Ascending aorta (tissue), 2 donors: ENCODE results near the gene SLC2A5. TPM values are rescaled to one million over a fixed set of nuclear protein-coding genes. Genes with fewer than 3 reads are reported as not detected.

ENCODE experiments used
- DNase-seq, 2 donors: peaks; one replicate each; pipeline ENCODE4 v3.0.0-alpha.2; 2019; ENCODE audit warnings: low spot score in 2 of 2
- H3K27ac ChIP-seq, 2 donors: fragments of 200-600 bp; sonication (generic); one replicate each; pipeline ENCODE4 v1.5.1; 2016 to 2017; ENCODE audit warnings: mild to moderate bottlenecking in 1 of 2
- H3K27me3 ChIP-seq: fragments of 200-600 bp; sonication (generic); one replicate; pipeline ENCODE4 v1.5.1; 2017
- H3K36me3 ChIP-seq, 2 donors: fragments of 200-600 bp; sonication (generic); one replicate each; pipeline ENCODE4 v1.5.1; 2016
- H3K4me1 ChIP-seq, 2 donors: fragments of 200-600 bp; sonication (generic); one replicate each; pipeline ENCODE4 v1.5.1; 2016 to 2017; ENCODE audit warnings: mild to moderate bottlenecking in 1 of 2
- H3K4me3 ChIP-seq, 2 donors: fragments of 200-600 bp; sonication (generic); one replicate each; pipeline ENCODE4 v1.5.1; 2016 to 2017; ENCODE audit warnings: mild to moderate bottlenecking in 1 of 2
- H3K9me3 ChIP-seq, 2 donors: fragments of 200-600 bp; sonication (generic); one replicate each; pipeline ENCODE4 v1.5.1; 2016
- intact Hi-C: fragments of 100-400 bp; cut with DNase I; formaldehyde crosslinking; loops from one replicate; pipeline ENCODE4 v1.15.1; 2023
- total RNA-seq: library from RNA; depleted of rRNA; stranded (reverse); fragments of >200 nt; gene quantifications from one replicate; pipeline ENCODE4 v1.1.0, GENCODE V29; 2016
- TF ChIP-seq, protein P1 (sequence below), 3 experiments: fragments of 200-600 bp in 2 of 3; fragments of 450-650 bp in 1 of 3; sonication (generic) in 2 of 3; IDR thresholded peaks; one replicate each; pipeline ENCODE4 v1.5.1; 2016 to 2019; ENCODE audit warnings: antibody characterized with exemption in 3 of 3, mild to moderate bottlenecking in 1 of 3, moderate library complexity in 1 of 3

The SLC2A5 gene
- total RNA-seq, 1 donor from 2014 or later: 13.9 TPM

DNA sequence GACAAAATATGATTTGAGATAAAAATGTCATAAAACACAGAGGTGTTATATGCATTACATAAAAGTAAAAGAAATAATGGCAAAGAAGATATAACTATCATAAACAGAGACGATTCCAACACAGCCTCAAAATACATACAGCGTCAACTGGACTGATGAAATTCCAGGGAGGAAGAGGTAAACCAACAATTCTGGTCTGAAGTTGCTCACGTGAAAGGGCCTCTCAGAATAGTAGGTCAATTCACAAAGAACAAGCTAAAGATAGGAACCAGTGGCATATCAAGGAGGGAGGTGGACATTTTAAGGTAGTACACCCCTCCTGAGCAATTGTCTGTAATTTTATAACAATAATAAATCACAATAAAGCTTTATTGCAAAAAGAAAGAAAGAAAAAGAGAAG is 18.6 kb downstream of the SLC2A5 start:
- H3K27ac ChIP-seq: no peak overlapping the region
- no peak overlapping the region for H3K4me3 ChIP-seq
- no peaks in the 10 kb centered on the region for H3K9me3 ChIP-seq
- H3K36me3 ChIP-seq: no peaks in the 10 kb centered on the region
- no peak for DNase-seq
- H3K27me3 ChIP-seq: no peaks in the 10 kb centered on the region
- no peaks in the 10 kb centered on the region for H3K4me1 ChIP-seq
- TF ChIP-seq, protein P1, sequence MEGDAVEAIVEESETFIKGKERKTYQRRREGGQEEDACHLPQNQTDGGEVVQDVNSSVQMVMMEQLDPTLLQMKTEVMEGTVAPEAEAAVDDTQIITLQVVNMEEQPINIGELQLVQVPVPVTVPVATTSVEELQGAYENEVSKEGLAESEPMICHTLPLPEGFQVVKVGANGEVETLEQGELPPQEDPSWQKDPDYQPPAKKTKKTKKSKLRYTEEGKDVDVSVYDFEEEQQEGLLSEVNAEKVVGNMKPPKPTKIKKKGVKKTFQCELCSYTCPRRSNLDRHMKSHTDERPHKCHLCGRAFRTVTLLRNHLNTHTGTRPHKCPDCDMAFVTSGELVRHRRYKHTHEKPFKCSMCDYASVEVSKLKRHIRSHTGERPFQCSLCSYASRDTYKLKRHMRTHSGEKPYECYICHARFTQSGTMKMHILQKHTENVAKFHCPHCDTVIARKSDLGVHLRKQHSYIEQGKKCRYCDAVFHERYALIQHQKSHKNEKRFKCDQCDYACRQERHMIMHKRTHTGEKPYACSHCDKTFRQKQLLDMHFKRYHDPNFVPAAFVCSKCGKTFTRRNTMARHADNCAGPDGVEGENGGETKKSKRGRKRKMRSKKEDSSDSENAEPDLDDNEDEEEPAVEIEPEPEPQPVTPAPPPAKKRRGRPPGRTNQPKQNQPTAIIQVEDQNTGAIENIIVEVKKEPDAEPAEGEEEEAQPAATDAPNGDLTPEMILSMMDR (IDR thresholded peaks at IDR 0.05): no peak
- intact Hi-C loops: no loop called here

DNA sequence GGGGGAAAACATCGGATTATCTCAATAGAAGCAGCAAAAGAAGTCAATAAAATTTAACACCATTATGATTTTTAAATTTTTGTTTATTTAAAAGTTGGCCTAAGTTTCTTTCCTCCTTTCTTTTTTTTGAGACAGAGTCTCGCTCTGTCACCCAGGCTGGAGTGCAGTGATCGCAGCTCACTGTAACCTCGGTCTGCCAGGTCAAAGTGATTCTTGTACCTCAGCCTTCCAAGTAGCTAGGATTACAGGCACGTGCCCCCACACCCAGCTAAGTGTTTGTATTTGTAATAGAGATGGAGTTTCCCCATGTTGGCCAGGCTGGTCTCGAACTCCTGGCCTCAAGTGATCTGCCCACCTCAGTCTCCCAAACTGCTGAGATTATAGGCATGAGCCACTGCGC is 20.9 kb downstream of the SLC2A5 start:
- no peak overlapping the region for H3K27ac ChIP-seq
- intact Hi-C loops: no loop called here
- H3K36me3 ChIP-seq: no peaks in the 10 kb centered on the region
- no peak overlapping the region for H3K4me3 ChIP-seq
- TF ChIP-seq, protein P1 (IDR thresholded peaks at IDR 0.05): no peak
- no peaks in the 10 kb centered on the region for H3K4me1 ChIP-seq
- DNase-seq: no peak
- no peaks in the 10 kb centered on the region for H3K27me3 ChIP-seq
- H3K9me3 ChIP-seq: no peaks in the 10 kb centered on the region

DNA sequence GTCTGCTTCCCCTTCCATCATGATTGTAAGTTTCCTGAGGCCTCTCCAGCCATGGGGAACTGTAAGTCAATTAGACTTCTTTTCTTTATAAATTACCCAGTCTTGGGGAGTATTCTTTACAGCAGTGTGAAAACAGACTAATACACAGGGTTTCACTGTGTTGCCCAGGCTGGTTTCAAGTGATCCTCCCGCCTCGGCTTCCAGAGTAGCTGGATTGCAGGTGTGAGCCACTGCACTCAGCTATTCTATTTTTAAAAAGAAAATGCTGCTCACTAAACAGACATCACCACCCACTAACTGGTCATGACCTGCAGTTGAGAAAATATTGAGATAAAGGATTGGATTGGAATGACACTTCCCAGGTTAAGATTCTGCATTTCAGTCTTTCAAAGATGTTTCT is 22.4 kb downstream of the SLC2A5 start:
- no peaks in the 10 kb centered on the region for H3K9me3 ChIP-seq
- no peak for DNase-seq
- intact Hi-C loops: no loop called here
- H3K27me3 ChIP-seq: no peaks in the 10 kb centered on the region
- no peak overlapping the region for H3K27ac ChIP-seq
- TF ChIP-seq, protein P1 (IDR thresholded peaks at IDR 0.05): no peak
- no peak overlapping the region for H3K4me3 ChIP-seq
- H3K36me3 ChIP-seq: no peaks in the 10 kb centered on the region
- no peaks in the 10 kb centered on the region for H3K4me1 ChIP-seq

DNA sequence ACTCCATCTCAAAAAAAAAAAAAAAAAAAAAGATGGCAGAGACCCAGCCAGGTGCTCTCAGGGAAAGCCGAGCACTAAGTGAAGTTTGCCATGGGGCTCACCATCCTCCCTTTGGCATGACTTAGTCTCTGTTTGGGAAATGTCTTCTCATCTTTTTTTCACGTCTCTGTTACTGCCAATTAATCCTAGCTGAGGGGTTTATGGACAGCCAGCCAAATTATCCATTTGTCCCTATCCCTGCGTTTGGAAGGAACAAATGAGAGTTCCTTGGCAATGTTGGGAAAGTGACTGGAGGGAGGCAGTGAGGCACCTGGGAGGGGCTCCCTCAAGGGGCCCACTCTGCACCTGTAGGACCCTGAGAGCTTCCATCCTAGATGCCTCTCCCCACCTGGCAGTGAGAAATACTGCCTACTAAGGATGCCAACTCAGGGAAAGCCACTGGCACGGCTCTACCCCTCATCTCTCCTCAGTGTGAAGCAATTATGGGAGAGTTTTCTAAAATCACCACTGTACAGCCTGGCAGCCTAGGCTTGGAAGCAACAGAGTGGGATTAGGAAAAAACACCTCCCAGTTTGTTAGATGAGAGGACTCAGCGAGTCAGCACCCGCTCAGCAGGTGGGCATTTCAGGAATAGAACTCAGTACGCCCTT is 23.4 kb downstream of the SLC2A5 start:
- H3K4me3 ChIP-seq: no peak overlapping the region
- H3K27me3 ChIP-seq: no peaks in the 10 kb centered on the region
- intact Hi-C loops: no loop called here
- DNase-seq: no peak
- TF ChIP-seq, protein P1 (IDR thresholded peaks at IDR 0.05): no peak
- H3K4me1 ChIP-seq: no peaks in the 10 kb centered on the region
- H3K27ac ChIP-seq: no peak overlapping the region
- no peaks in the 10 kb centered on the region for H3K36me3 ChIP-seq
- H3K9me3 ChIP-seq: no peaks in the 10 kb centered on the region

DNA sequence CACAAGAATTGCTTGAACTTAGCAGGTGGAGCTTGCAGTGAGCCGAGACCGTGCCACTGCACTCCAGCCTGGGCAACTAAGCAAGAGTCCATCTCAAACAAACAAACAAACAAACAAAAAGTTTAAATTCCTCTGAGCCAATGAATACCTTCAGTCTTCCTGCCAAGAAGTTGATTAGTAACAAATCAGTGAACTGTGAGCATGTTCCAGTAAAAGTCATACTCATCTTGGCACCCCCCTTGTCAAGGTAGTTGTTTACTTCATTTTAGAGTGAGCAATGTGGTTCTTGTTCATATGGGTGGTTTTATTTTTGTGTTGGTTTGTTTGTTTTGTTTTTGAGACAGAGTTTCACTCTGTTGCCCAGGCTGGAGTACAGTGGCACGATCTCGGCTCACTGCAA is 25.2 kb downstream of the SLC2A5 start:
- H3K9me3 ChIP-seq: no peaks in the 10 kb centered on the region
- no peak overlapping the region for H3K27ac ChIP-seq
- H3K4me3 ChIP-seq: no peak overlapping the region
- DNase-seq: no peak
- H3K36me3 ChIP-seq: no peaks in the 10 kb centered on the region
- intact Hi-C loops: no loop called here
- no peaks in the 10 kb centered on the region for H3K4me1 ChIP-seq
- no peaks in the 10 kb centered on the region for H3K27me3 ChIP-seq
- TF ChIP-seq, protein P1 (IDR thresholded peaks at IDR 0.05): no peak

DNA sequence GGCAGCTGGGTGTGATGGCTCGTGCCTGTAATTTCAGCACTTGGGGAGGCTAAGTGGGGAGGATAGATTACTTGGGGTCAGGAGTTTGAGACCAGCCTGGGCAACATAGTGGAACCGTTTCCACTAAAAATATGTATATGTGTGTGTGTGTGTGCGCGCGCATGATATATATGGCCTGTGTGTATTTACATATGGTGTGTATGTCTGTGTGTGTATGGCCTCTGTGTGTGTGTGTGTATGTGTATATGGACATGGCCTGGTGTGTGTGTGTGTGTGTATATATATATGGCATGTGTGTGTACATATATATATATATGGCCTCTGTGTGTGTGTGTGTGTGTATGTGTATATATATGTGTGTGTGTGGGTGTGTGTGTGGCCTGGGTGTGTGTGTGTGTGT is 27.2 kb downstream of the SLC2A5 start:
- Histone ChIP-seq H3K9me3 (no peaks in the 10 kb centered on the region), H3K27ac (no peak overlapping the region), H3K4me1 (no peaks in the 10 kb centered on the region), H3K4me3 (no peak overlapping the region), H3K27me3 (no peaks in the 10 kb centered on the region), H3K36me3 (no peaks in the 10 kb centered on the region)
- intact Hi-C loops: no loop called here
- no peak for DNase-seq
- TF ChIP-seq, protein P1 (IDR thresholded peaks at IDR 0.05): no peak
